Fibroblast of skin of back (primary cell): ENCODE results near the gene SPINK4.

ENCODE experiments used
- DNase-seq: peaks from one replicate; pipeline ENCODE4 v3.0.0-alpha.2; 2013

Gene SPINK4

DNA sequence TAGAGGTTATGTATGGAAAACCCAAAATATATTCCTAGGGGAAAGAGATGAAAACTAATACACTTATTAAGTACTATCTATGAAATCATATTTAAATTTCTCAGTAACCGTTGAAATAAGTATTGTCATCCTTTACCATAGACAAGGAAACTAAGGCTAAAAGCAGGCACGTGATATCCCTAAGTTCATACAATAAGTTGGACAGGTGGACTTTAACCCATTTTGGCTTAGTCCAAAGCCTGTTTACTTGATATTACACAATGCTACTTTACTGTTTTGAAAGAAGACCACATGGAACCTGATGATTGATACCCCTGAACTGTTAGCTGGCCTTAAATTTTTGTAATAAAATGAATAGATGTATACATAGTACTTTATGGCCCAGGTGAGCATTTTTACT, 53.8 kb downstream of the SPINK4 start:
- DNase-seq: no peak

DNA sequence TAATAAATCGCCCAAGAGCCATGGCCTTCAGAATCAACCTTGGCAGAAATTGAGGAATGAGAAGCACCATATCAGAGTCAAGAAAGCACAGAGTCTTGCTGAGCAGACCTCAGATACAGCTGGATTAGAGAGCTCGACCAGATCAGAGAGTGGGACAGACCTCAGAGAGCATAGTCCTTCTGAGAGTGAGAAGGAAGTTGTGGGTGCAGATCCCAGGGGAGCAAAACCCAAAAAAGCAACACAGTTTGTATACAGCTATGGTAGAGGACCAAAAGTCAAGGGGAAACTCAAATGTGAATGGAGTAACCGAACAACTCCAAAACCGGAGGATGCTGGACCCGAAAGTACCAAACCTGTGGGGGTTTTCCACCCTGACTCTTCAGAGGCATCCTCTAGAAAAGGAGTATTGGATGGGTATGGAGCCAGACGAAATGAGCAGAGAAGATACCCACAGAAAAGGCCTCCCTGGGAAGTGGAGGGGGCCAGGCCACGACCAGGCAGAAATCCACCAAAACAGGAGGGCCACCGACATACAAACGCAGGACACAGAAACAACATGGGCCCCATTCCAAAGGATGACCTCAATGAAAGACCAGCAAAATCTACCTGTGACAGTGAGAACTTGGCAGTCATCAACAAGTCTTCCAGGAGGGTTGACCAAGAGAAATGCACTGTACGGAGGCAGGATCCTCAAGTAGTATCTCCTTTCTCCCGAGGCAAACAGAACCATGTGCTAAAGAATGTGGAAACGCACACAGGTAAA, 54.9 kb downstream of the SPINK4 start:
- no peak for DNase-seq

DNA sequence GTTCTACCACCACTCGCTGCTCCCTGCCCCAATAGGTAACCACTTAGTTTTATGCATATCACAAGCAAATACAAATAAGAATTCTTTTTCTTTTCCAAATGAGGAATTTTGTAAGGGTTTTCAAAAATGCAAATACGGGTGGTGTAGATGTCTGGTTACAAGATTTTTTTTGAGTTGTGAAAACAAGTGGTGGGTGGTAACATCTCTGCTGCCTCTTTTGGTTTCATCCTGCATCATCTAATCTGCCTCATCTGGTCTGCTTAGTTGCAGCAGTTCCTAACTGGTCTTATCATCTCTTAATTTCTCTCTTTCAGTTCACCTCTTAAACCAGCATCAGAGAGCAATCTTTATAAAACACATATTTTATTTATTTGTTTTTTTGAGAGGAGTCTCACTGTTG, 55.6 kb downstream of the SPINK4 start:
- no peak for DNase-seq

DNA sequence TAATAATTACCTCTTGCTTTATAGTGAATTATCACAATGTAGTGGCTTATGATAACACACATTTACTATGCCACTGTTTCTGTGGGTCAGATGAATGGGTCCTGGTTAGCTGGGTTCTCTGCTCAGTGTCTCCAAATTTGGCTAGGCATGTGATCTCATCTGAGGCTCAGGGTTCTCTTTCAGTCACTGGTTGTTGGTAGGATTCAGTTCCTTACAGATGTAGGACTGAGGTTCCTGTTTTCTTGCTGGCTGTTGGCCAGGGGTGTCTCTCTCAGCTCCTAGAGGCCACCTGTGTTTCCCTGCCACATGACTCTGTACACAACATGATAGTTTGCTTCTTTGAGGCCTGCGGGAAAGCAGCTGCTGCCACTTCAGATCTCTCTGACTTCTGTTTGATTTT, 57.5 kb downstream of the SPINK4 start:
- no peak for DNase-seq
